Left lobe of liver (tissue), 2 donors: ENCODE measurements around the gene FHIT. TPM values are rescaled to one million over a fixed set of nuclear protein-coding genes. Genes with fewer than 3 reads are reported as not detected.
"Not testable (repeated sequence)": the region's sequence is repeated elsewhere in the genome, so short reads cannot be mapped to it uniquely, and the experiment has no call there.

ENCODE experiments used
- ATAC-seq: fragments of 200-7000 bp; cut with Tn5 transposase; one replicate; pipeline ENCODE4 v1.9.1; 2020; ENCODE audit warnings: mild to moderate bottlenecking, moderate library complexity
- DNase-seq: peaks from one replicate; pipeline ENCODE4 v3.0.0-alpha.2; 2020; ENCODE audit warnings: low spot score
- total RNA-seq: library from RNA; stranded (reverse); gene quantifications from one replicate; pipeline ENCODE4 v1.2.1, GENCODE V29; 2021
- donor health status: DM: no; HTN: no; CAD: no; lungs with moderate emphysema.
- donor health status: DM: no; HTN: yes; CAD: no.

FHIT gene
- total RNA-seq, 1 donor from 2014 or later: 5.1 TPM

DNA sequence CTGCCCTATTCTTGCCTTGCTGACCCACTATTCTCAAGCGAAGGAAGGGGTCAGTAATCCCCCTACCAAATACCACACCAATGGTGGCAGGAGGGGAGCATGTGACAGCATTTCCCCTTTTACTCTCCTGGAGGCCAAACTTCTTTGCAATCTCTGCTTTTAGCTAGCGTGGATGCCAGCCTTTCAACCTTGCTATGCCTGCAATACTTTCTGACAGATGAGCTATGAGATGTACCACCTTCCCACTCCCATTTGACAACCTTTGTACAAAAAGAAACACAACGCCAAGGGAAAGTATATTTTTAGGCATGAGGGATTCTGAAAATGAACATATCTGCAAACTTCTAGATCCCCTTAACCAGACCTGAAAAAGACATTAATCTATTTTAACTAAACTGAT, 302.1 kb downstream of the FHIT start:
- ATAC-seq (no peak), DNase-seq (no peak)

DNA sequence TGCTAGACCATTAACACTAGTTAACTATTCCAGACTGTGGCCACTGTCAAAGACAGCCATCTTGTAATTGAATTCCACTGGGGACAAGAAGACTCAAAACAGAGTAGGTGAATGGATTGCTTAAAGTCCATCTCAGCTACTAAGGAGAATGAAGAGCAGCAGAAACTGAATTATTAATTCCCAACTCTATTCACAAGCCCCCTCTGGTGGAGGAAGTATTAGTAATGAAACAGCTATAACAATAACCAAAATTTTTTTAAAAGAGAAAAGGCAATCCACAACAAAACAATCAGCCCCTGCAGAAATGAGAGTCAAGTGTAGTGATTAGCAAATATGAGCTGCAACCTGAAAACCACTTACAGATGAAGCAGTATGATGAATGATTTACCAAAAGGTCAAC, 302.8 kb downstream of the FHIT start:
- DNase-seq: no peak
- no peak for ATAC-seq

DNA sequence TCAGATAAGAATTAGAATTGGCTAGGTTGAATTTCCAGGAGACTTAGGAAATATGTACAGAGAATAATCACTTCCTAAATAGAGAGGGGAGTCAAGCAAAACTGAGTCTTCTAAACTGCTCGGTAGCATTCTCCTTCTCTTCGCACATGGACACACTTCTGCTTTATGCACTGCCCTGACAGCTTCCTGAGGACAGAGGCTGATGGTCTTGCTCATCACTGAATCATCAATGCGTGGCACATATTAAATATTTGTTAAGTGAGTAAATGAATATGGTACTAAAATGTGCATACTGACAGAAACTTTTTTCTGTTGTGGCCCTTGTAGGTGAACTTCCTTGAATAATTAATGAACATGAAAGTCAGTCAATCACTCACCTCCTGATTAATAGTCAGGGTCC, 315.5 kb downstream of the FHIT start:
- no peak for ATAC-seq
- no peak for DNase-seq

DNA sequence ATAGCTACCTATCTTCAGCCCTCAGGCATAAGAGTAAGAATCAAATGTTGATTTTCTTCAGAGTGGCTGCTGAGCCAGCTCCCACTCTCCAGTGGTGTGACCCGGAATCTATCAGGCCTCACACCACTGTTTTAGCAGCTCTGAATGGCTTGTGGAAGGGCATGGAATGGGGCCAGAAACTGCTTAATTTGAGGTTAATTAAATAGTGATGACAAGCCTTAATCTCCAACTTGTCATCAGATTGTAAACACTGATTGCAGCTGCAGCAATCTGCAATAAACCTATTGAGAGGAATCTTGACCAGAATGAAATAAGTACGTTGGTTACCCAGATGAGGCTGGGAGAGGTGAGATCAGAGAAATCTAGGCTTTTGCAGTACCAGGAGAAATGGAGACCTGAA, 317.4 kb downstream of the FHIT start:
- no peak for ATAC-seq
- DNase-seq: no peak

DNA sequence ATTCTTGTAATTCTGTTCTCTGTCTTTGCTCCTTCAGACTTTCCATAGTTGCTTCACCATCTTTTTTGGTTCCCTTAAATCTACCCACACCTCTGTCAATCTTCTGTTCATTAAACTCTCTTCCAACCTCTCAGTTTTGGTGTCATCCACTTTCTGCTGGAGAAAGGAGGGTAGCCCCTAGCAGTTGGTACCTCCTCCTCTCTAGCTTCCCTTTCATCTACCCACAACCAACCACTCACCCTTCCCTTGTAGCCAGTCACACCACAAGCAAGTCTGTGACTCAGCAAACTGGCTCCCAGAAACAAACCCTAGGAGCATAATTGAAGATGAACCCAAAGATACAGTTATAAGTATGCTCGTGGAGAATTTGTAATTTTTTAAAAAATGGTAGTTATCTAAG, 318.6 kb downstream of the FHIT start:
- no peak for ATAC-seq

DNA sequence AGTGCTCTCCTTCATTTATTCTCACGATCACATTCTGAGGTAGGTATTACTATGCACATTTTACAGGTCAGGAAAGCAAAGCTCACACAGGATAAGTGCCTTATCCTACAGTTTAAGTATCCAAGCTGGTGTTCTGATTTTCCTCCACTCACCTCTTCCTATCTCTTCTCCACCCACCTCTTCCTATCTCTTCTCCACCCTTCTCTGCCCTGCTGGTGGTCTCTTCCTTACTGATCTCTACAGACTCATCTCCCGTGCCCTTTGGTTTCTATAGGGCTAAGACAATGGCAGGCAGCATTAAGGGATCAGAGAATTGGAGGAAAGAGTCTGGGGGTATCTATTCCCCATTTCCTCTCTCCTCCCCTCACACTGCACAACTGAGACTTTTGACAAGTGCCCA, 319.1 kb downstream of the FHIT start:
- DNase-seq (no peak), ATAC-seq (no peak)

More for the DNA sequence above, 318.6 kb downstream of the FHIT start:
- DNase-seq: no peak

DNA sequence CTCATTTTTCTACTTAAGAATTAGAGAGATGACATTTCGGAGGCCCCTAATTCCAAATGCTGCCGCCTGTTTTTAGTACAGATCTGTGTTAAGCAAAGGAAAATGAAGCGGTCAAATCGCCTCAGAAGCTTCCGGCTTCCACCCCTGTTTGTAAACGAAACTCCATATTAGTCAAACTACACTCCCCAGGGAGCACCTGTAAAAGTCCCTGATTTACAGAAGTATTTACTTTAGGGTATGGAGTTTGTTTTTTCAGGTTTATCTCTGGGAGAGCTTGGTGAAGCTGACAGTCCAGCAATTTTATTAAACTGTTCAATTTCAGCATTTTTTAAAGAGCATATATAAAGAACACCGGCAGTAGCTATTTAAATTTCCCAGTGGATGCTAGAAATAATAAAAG, 319.8 kb downstream of the FHIT start:
- no peak for ATAC-seq
- DNase-seq: no peak

DNA sequence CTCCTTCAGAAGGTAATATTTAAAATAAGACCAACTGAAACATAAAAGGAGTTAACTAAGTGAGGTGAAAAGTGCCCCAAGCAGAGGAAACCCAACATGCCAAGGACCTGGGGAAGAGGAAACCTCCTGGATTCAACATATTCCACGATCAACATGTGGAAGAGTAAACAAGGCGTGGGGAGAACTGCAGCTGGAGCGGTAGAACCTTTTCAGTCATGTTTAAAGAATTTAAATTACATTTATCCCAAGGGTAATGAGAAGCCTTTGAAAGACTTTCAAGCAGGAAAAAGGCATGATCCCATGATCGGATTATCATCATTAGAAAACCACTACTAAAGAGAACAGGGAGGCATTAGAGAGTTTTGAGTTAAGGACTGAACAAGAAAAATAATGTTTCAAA, 330.7 kb downstream of the FHIT start:
- ATAC-seq (no peak), DNase-seq (no peak)

DNA sequence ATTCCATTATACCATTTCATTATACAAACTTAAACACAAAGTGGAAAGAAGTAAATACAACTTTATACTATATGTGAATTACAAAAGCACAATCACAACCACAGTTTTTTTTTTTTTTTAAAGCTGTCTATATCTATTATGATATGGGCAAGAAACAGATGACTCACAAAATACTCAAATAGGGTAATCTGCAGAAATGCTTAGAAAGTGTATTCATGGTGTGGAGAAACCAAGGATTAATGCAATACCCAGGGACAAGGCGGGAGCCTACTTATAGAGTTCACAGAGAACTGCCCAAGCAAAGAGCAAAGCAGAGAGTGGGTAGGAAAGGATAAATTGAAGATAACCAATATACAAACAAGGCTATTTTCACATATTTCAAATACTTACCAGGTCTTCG, 332.0 kb downstream of the FHIT start:
- no peak for DNase-seq
- no peak for ATAC-seq

DNA sequence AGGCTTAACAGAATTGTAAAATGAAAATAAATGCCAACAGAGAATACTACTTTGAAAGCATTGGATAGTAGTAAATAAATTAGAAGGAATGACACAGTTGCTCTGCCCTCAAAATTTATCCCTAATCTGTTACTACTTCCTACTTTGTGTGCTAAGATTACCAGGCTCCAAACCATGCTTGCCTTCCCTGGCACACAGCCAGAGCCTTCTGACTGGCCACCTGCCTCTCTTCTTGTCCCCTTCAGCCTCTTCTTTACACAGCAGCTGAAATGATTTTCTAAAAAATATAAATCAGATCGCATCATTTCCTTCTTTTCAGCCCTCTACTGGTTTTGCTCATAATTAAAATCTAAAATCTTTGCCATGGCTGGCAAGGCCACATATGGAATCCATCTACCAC, 334.1 kb downstream of the FHIT start:
- no peak for DNase-seq
- ATAC-seq: no peak

DNA sequence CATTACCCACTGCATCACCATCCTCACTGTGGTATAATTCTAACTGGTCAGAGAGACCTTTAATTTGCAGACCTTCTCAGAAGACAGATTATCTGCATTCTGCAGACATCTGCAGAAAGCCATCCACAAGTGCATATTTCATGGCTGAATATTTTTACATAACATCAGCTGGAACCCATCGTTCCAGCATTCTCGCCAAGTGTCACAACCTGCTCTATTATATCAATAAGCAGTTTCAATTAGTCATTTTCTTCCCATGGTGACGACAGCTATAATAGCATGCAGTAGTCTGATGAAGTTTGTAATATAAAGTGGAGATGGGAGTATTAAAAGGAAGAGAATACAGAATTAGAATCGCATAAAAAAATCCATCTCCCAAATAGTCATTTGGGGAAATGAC, 334.7 kb downstream of the FHIT start:
- ATAC-seq (no peak), DNase-seq (no peak)

DNA sequence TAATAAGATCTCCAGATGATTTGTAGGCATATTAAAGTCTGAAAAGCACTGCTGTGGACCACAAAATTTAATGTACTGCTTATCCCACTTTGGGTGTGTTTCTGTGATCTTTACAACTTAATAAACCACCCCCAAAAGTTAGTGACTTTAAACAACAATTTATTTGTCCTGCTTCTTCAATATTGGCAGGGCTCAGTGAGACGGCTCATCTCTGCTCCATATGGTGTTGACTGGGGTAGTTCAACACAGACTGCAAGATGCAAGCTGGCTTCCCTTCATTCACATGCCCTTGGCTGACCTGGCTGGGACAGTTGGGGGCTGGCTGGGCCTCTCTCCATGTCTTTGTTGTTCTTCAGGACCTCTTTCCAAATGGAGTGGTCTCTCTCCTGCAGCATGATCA, 337.8 kb downstream of the FHIT start:
- ATAC-seq: no peak
- DNase-seq: no peak

DNA sequence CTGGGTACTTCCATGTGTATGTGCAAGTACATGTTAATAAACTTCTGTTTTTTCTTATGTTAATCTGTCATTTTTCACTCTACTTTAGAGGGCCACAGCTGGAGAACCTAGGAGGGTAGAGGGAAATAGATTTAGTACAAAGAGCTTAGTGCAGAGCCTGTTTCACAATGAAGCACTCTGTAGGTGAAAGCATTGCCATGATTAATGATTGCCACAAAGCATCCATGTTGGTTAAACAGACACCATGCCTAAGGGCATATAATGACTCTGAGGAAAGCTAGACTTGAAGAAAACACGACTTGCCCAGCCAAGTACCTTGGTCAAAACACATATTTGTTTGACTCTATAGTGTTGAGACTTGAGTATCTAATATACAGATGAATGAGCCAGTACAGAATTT, 338.4 kb downstream of the FHIT start:
- ATAC-seq (no peak), DNase-seq (no peak)

DNA sequence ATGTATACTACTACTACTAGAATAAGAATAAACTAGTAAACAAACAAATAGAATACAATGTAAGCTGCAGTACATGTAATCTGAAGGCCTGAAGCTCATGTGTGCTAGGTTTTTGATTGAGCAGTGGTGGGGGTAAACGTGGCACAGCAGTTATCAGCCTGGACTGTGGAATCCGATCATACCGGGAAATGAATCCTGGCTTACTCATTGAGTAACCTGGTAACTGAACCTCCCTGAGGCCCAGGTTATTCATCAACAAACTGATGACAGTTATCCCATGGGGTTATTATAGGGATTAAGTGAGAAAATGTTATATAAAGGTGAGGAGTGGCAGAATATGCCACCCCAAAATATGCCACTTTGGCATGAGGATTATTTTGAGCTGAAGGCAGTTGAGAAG, 339.1 kb downstream of the FHIT start:
- no peak for ATAC-seq
- no peak for DNase-seq

DNA sequence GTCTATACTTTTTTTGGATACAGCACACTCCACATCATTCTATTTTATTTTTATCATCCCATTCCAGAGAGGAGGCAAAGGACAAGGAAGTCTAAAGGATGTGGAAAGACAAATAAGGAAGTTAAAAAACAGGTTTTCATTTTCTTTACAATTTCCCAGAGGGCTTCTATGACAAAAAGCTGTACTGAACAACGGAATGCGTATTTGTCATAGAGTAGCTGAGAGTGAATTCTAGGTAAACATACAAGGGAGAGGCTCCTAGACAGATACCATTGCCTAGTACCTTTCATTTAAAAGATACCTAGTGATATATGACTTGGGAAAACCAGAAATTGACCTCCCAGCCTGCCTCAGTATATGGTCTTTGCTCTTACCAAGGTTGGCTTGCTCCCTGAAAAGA, 341.7 kb downstream of the FHIT start:
- ATAC-seq (no peak), DNase-seq (no peak)

DNA sequence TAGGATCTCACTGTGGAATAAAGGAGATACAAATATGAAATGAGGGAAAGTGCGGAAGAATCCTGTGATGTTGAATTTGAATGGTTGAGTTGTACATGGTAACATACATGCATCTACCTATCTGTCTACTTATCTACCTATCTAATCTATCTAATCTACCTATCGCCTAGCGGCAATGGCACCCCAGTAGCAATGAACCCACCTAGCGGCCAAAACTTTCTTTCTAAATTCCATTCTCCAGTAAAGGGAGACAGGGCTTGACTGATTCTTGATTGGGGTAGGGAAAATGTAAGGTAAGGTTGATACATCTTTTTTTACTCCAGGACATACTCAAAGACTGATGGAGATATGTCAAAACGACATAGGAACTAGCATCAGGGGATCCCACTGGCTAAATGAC, 345.0 kb downstream of the FHIT start:
- ATAC-seq (no peak), DNase-seq (no peak)

DNA sequence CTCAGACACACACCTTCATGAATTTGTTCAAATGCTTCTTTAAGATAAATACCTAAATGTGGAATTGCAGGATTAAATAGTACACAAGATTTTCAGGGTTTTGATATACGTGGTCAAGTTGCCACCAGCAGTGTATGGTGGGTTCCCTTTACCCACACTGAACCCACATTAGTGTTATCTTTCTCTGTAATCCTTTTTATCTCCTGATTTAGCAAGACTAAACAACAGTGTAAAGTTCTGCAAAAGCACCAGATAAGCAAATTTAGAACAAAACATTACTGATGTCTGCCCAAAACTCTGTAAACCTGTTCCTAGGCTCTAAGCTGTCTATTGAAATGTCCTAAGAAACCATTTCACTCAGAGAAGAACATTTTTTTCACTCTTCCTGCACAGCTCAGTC, 352.9 kb downstream of the FHIT start:
- ATAC-seq (no peak), DNase-seq (no peak)

DNA sequence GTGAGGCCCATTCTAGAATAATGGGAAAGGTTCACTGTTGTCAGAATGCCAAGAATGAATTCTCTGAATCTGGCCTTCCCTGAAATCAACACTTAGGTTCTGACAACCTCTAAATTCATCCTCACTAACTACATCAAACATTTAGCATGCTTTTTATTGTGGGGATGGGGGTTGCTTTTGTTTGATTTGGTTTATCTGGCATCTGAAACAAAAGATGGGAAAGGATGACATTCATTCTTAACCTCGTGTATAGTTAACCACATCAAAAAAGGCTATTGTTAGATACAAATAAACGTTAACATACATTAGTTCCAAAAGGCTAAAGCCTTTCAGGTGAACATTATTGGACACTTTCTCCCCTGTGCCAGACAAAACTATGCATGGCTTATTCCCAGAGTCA, 357.3 kb downstream of the FHIT start:
- ATAC-seq: no peak
- no peak for DNase-seq

DNA sequence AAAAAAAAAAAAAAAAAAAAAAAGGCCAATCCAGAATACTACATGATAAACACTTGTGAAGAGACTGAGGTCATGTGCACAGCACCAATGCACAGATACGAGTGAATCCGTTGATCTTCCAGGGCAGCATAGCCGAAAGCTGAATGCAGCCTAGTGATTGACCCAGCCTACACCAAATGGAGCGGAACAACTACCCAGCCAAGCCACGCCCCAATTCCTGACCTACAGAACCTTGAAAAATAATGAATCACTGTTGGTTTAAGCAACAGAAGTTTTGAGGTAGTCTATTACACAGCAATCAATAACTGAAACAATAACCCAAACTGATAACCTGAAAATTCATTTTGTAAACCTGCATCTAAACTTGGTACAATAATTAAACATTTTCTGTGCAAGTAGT, 361.0 kb downstream of the FHIT start:
- ATAC-seq (no peak), DNase-seq (no peak)

DNA sequence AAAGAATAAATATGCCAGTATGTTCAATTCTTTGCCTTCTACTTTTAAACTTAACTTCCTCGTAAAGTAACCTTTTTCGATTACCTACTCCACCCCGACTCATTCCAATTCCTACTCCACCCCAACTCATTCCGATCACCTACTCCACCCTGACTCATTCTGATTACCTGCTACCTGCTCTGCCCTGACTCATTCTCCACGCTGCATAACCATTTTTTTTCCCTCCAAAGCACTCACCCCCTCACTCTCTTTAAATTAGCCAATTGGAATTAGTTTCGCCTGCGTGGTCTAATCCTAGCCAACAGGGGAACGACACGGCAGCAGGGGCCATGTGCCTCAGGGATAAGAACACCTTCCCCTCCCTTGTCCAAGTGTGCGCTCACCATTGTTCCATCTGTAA, 362.3 kb downstream of the FHIT start:
- DNase-seq: not testable (repeated sequence)

DNA sequence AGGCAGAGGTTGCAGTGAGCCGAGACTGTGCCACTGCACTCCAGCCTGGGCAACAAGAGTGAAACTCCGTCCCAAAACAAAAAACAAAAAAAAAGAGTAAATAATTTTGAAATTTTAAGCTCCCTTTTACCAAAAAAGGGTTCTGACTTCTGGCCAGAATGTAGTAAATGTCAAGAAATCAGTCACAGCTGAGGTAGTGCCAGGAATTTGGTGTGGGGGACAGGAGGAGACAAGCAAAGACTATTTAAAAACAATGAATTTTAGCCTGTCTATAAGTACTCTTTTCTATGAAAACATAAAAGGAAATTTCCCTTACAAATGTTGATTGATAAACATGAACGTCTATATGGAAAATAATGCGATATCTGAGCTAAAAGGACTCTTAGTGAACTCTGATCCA, 363.7 kb downstream of the FHIT start:
- ATAC-seq (no peak), DNase-seq (no peak)

More for the DNA sequence above, 362.3 kb downstream of the FHIT start:
- not testable (repeated sequence) for ATAC-seq

DNA sequence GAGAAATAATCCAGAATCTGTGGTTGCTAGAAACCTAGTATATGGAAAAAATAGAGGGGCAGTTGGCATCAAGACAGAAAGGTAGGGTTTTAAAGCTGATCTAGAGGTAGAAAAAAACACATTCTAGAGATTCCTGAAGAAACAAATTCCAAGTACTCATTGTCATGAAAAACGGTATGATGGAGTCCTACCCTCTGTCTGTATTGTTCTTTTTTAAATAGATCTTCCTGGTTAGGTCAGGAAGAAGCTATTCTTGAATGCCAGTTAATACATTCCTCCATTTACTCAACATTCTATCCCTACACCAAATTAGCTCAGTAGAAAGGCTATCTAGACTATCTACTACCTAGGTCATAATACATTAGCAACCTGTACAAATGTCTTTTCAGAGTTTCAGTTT, 364.7 kb downstream of the FHIT start:
- ATAC-seq: no peak
- DNase-seq: no peak

DNA sequence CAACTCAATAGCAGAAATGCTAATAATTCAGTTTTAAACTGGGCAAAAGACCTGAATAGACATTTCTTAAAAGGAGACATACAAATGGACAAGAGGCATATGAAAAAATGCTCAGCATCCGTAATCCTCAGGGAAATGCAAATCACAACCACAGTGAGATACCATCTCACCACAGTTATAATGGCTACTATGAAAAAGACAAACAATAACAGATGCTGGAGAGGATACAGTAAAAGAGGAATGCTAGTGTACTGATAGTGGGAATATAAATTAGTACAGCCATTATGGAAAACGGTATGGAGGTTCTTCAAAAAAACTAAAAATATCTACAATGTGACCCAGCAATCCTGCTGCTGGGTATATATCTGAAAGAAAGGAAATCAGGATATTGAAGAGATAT, 367.2 kb downstream of the FHIT start:
- DNase-seq (no peak), ATAC-seq (no peak)

DNA sequence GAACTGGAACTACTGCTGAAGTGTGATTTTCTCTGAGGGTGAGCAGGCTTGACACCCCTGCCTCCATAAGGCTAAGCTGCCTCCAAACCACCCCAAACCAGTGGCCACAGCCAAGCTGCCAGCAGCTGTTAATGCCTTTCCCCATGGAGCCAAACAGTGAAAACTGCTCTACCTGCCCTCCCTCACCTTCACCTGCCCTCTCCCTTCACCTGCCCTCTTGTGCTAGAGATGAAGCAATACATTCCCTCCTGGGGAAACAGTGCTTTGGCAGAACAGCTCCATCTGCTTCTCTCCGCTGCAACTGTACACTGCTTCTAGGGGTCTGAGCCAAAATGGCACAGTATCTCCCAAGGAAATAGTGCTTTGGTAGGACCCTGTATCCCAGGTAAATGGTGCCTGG, 374.1 kb downstream of the FHIT start:
- ATAC-seq (peak; percentile 56), DNase-seq (no peak)
